ENCODE data around the gene LRRC42. TPM values are rescaled to one million over a fixed set of nuclear protein-coding genes. Genes with fewer than 3 reads are reported as not detected.

Gene LRRC42
- total RNA-seq, 1 donor from 2014 or later, result 51.1 TPM

GRCh38 chr1:54011316-54012007, 65.3 kb downstream of the LRRC42 start:
- Histone ChIP-seq H3K36me3 (ENCODE audit: control insufficient read depth, insufficient read depth, low read length) (no peaks in the 10 kb centered on the region), H3K27me3 (ENCODE audit: control insufficient read depth, insufficient read depth, low read length) (peaks cover 11% of the 10 kb centered on the region), H3K4me3 (ENCODE audit: low read depth, low read length) (no peak overlapping the region)
- TF ChIP-seq, protein P1, sequence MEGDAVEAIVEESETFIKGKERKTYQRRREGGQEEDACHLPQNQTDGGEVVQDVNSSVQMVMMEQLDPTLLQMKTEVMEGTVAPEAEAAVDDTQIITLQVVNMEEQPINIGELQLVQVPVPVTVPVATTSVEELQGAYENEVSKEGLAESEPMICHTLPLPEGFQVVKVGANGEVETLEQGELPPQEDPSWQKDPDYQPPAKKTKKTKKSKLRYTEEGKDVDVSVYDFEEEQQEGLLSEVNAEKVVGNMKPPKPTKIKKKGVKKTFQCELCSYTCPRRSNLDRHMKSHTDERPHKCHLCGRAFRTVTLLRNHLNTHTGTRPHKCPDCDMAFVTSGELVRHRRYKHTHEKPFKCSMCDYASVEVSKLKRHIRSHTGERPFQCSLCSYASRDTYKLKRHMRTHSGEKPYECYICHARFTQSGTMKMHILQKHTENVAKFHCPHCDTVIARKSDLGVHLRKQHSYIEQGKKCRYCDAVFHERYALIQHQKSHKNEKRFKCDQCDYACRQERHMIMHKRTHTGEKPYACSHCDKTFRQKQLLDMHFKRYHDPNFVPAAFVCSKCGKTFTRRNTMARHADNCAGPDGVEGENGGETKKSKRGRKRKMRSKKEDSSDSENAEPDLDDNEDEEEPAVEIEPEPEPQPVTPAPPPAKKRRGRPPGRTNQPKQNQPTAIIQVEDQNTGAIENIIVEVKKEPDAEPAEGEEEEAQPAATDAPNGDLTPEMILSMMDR (IDR thresholded peaks at IDR 0.05; ENCODE audit: insufficient read depth, low read length, severe bottlenecking), result no peak
- no peak for DNase-seq (ENCODE audit: low read depth)
- no peak for FAIRE-seq

DNA sequence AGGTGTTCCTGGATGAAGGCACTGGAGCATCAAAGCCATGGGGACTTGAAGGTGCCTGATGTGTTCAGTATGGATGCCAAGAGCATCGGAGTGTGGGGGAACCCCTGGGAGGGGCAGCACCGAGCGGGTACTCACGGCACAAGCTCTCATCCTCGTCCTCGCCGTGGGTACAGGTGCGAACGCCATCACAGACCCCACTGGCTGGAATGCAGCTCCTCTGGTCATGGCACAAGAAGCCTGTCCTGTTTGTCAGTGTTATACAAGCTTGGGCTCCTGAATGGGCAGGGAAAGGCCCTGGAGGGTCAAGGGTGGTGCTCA, 65.8 kb downstream of the LRRC42 start:
- no peak for DNase-seq (ENCODE audit: low read depth)
- Histone ChIP-seq H3K4me3 (ENCODE audit: low read depth, low read length) (no peak overlapping the region), H3K27me3 (ENCODE audit: control insufficient read depth, insufficient read depth, low read length) (peaks cover 11% of the 10 kb centered on the region), H3K36me3 (ENCODE audit: control insufficient read depth, insufficient read depth, low read length) (no peaks in the 10 kb centered on the region)
- FAIRE-seq, result no peak
- TF ChIP-seq, protein P1 (IDR thresholded peaks at IDR 0.05; ENCODE audit: insufficient read depth, low read length, severe bottlenecking), result no peak

- no peak overlapping the region for H3K4me3 ChIP-seq (ENCODE audit: low read depth, low read length)
- TF ChIP-seq, protein P1 (IDR thresholded peaks at IDR 0.05; ENCODE audit: insufficient read depth, low read length, severe bottlenecking), result no peak
- no peak for DNase-seq (ENCODE audit: low read depth)
- peaks cover 11% of the 10 kb centered on the region for H3K27me3 ChIP-seq (ENCODE audit: control insufficient read depth, insufficient read depth, low read length)
- no peak for FAIRE-seq
- H3K36me3 ChIP-seq (ENCODE audit: control insufficient read depth, insufficient read depth, low read length), result no peaks in the 10 kb centered on the region
Measured at GRCh38 chr1:54012863-54013262, 66.7 kb downstream of the LRRC42 start.

GRCh38 chr1:54013393-54014008, 67.4 kb downstream of the LRRC42 start:
- no peaks in the 10 kb centered on the region for H3K36me3 ChIP-seq (ENCODE audit: control insufficient read depth, insufficient read depth, low read length)
- TF ChIP-seq, protein P1 (IDR thresholded peaks at IDR 0.05; ENCODE audit: insufficient read depth, low read length, severe bottlenecking), result no peak
- FAIRE-seq (no peak), DNase-seq (ENCODE audit: low read depth) (no peak)
- peaks cover 6% of the 10 kb centered on the region for H3K27me3 ChIP-seq (ENCODE audit: control insufficient read depth, insufficient read depth, low read length)
- no peak overlapping the region for H3K4me3 ChIP-seq (ENCODE audit: low read depth, low read length)

DNA sequence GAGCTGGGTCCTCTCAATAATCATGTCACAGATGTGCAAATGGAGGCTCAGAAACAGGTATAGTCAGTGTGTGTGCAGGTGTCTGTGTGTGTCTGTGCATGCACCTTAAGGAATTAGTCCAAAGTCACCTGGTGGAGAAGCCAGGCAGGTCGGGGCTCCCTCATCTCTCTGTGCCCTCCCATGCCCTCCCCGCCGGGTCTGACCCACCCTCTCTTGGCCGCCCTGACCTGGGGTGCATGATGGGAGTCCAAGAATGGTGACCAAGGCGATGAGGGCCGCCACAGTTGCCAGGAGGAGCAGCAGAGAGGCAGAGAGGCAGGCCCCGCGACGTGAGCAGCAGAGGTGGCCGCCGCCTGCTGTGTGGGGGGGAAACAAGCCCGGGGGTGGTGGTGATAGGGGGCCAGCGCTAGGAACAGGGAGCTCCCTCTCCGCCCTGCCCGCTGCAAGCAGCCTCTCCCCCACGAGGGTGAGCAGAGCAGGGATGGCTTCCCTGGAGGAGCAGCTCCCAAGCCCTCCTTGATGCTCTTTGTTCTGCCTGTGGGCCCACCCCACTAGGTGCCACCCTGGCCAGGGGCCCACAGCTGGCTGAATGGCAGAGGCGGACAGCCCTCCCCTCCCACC, 68.0 kb downstream of the LRRC42 start:
- no peak for DNase-seq (ENCODE audit: low read depth)
- Histone ChIP-seq H3K27me3 (ENCODE audit: control insufficient read depth, insufficient read depth, low read length) (peaks cover 2% of the 10 kb centered on the region), H3K36me3 (ENCODE audit: control insufficient read depth, insufficient read depth, low read length) (no peaks in the 10 kb centered on the region), H3K4me3 (ENCODE audit: low read depth, low read length) (no peak overlapping the region)
- FAIRE-seq, result no peak
- TF ChIP-seq, protein P1 (IDR thresholded peaks at IDR 0.05; ENCODE audit: insufficient read depth, low read length, severe bottlenecking), result no peak

All from bronchial epithelial cell (primary cell).